ENCODE results near the gene FRMD4A.
"Not testable (repeated sequence)": the region's sequence is repeated elsewhere in the genome, so short reads cannot be mapped to it uniquely, and the experiment has no call there.

FRMD4A gene

DNA sequence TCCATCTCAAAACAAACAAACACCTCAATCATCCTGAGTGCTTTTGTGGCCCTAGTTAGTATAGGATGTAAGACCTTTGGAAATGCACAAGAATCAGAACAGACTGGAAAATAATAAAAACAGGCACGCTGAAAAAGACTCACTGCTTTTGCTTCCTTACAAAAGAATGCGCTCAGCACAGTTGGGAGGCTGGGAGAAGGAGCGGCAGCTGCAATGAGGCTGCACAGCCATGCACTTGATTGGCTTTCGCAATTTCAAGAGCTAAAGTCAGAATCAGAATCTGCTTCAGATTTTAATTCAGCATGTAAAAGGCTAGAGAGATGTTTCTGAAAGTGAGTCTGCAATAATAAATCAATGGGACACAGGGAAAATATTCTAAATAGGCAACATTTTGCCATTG, 97.2 kb downstream of the FRMD4A start:
- DNase-seq (ENCODE audit: low read depth in 1 of 2, low spot score in 1 of 2) = no peak
- Histone ChIP-seq H3K27ac (replicated peaks) (no peak overlapping the region), H3K4me3 (replicated peaks; ENCODE audit: insufficient read depth, low read length) (no peak overlapping the region), H3K27me3 (ENCODE audit: insufficient read depth, poor library complexity, severe bottlenecking) (no peaks in the 10 kb centered on the region)
- TF ChIP-seq, protein P1, sequence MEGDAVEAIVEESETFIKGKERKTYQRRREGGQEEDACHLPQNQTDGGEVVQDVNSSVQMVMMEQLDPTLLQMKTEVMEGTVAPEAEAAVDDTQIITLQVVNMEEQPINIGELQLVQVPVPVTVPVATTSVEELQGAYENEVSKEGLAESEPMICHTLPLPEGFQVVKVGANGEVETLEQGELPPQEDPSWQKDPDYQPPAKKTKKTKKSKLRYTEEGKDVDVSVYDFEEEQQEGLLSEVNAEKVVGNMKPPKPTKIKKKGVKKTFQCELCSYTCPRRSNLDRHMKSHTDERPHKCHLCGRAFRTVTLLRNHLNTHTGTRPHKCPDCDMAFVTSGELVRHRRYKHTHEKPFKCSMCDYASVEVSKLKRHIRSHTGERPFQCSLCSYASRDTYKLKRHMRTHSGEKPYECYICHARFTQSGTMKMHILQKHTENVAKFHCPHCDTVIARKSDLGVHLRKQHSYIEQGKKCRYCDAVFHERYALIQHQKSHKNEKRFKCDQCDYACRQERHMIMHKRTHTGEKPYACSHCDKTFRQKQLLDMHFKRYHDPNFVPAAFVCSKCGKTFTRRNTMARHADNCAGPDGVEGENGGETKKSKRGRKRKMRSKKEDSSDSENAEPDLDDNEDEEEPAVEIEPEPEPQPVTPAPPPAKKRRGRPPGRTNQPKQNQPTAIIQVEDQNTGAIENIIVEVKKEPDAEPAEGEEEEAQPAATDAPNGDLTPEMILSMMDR (IDR thresholded peaks at IDR 0.05; ENCODE audit: insufficient read depth, low read length) = no peak
- TF ChIP-seq POLR2AphosphoS5 (IDR thresholded peaks at IDR 0.05; ENCODE audit: low read depth) = no peak

DNA sequence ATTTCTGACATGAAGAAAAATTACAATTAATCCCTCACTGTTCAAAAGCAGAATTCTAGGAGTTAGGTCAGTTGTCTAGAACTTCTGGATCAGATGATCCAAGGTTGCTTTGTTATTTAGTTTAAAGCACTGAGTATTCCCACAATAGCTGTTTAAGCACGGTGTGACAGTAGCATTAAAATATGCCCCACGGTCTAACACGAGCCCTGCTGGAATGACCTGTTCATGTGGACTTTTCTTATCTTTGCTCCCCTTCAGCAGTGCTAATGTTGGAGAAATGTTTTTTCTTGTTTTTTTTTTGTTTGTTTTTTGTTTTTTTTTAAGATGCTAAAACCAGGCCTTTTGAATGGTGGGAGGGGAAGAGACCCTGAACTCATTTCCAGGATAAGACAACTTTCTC, 101.9 kb downstream of the FRMD4A start:
- H3K27ac ChIP-seq (replicated peaks); DNase-seq (ENCODE audit: low read depth in 1 of 2, low spot score in 1 of 2); H3K27me3 ChIP-seq (ENCODE audit: insufficient read depth, poor library complexity, severe bottlenecking); H3K4me3 ChIP-seq (replicated peaks; ENCODE audit: insufficient read depth, low read length): not testable (repeated sequence)

DNA sequence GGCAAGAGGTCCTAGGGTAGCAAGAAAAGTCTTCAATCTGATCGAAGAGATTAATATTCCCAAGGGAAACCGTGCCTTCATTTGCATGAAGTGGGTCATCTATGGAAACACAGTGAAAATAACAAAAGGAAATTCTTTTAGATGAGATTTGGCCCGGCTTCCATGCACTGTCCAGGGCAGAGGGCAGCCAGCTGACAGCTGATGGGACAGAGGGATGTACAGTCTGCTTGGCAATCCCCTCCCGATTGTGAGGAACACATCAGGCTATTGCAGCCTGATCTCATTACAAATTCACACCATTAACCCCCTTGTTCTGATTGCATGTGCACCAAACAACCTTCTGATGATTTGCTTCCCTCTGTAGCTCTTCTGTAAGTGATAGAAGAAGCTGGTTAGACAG, 105.3 kb downstream of the FRMD4A start:
- no peak overlapping the region for H3K4me3 ChIP-seq (replicated peaks; ENCODE audit: insufficient read depth, low read length)
- H3K27ac ChIP-seq (replicated peaks) = no peak overlapping the region
- no peak for TF ChIP-seq GABPA (IDR thresholded peaks at IDR 0.05; ENCODE audit: low read depth)
- no peak for TF ChIP-seq POLR2AphosphoS5 (IDR thresholded peaks at IDR 0.05; ENCODE audit: low read depth)
- TF ChIP-seq SPI1 (IDR thresholded peaks at IDR 0.05; ENCODE audit: borderline replicate concordance, low read depth) = no peak
- TF ChIP-seq, protein P1 (IDR thresholded peaks at IDR 0.05; ENCODE audit: insufficient read depth, low read length) = no peak
- TF ChIP-seq, protein P2, sequence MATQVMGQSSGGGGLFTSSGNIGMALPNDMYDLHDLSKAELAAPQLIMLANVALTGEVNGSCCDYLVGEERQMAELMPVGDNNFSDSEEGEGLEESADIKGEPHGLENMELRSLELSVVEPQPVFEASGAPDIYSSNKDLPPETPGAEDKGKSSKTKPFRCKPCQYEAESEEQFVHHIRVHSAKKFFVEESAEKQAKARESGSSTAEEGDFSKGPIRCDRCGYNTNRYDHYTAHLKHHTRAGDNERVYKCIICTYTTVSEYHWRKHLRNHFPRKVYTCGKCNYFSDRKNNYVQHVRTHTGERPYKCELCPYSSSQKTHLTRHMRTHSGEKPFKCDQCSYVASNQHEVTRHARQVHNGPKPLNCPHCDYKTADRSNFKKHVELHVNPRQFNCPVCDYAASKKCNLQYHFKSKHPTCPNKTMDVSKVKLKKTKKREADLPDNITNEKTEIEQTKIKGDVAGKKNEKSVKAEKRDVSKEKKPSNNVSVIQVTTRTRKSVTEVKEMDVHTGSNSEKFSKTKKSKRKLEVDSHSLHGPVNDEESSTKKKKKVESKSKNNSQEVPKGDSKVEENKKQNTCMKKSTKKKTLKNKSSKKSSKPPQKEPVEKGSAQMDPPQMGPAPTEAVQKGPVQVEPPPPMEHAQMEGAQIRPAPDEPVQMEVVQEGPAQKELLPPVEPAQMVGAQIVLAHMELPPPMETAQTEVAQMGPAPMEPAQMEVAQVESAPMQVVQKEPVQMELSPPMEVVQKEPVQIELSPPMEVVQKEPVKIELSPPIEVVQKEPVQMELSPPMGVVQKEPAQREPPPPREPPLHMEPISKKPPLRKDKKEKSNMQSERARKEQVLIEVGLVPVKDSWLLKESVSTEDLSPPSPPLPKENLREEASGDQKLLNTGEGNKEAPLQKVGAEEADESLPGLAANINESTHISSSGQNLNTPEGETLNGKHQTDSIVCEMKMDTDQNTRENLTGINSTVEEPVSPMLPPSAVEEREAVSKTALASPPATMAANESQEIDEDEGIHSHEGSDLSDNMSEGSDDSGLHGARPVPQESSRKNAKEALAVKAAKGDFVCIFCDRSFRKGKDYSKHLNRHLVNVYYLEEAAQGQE (IDR thresholded peaks at IDR 0.05; ENCODE audit: insufficient replicate concordance, low read depth) = no peak
- no peak for DNase-seq (ENCODE audit: low read depth in 1 of 2, low spot score in 1 of 2)
- no peaks in the 10 kb centered on the region for H3K27me3 ChIP-seq (ENCODE audit: insufficient read depth, poor library complexity, severe bottlenecking)

DNA sequence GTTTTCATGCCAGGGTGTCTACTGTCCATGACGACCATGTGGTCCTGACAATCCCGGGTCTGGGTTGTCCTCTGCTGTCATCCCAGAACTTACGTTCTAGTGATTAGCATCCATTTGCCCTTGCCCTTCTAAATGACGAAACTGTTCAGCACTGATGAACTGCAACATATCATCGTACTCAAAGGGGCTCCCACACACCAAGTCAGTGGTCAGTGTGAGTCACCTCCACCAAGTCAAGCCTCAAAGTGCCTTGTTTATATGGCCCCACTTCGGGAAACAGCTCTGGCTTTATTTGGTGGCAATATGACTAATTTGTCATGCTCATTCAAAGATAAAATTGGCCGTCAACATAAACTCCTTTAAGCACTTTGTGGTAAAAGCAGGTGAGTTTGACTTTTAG, 110.7 kb downstream of the FRMD4A start:
- Histone ChIP-seq H3K27me3 (ENCODE audit: insufficient read depth, poor library complexity, severe bottlenecking) (no peaks in the 10 kb centered on the region), H3K27ac (replicated peaks) (no peak overlapping the region), H3K4me3 (replicated peaks; ENCODE audit: insufficient read depth, low read length) (no peak overlapping the region)
- no peak for DNase-seq (ENCODE audit: low read depth in 1 of 2, low spot score in 1 of 2)
- TF ChIP-seq GABPA (IDR thresholded peaks at IDR 0.05; ENCODE audit: low read depth) (no peak), SPI1 (IDR thresholded peaks at IDR 0.05; ENCODE audit: borderline replicate concordance, low read depth) (no peak), POLR2AphosphoS5 (IDR thresholded peaks at IDR 0.05; ENCODE audit: low read depth) (no peak)
- TF ChIP-seq, protein P2 (IDR thresholded peaks at IDR 0.05; ENCODE audit: insufficient replicate concordance, low read depth) = no peak
- TF ChIP-seq, protein P1 (IDR thresholded peaks at IDR 0.05; ENCODE audit: insufficient read depth, low read length) = no peak

Measured in HL-60 (cell line).